Measurements from ENCODE around the gene LHX1.

GRCh38 chr17:36983618-36984017 is 46.3 kb downstream of the LHX1 start:
- TF ChIP-seq CTCF (IDR thresholded peaks at IDR 0.05; ENCODE audit: borderline replicate concordance, extremely low read depth, low read length, poor library complexity, severe bottlenecking) (no peak), EZH2 (IDR thresholded peaks at IDR 0.05; ENCODE audit: borderline replicate concordance, low read depth, low read length, severe bottlenecking) (no peak)

Measured in DND-41 (cell line).